Activated naive CD4-positive, alpha-beta T cell treated with Interleukin-2 at 50 U/mL for 16 hours (primary cell): ENCODE measurements around the gene FAM98C.
"Not testable (repeated sequence)": the region's sequence is repeated elsewhere in the genome, so short reads cannot be mapped to it uniquely, and the experiment has no call there.

Experiments used
- DNase-seq: peaks from one replicate; pipeline ENCODE4 v3.0.0-alpha.2; 2020

The FAM98C gene

GRCh38 chr19:38402967-38403674, at the start of gene FAM98C:
Gene FAM98C (plus strand): TSS chr19:38403093. CDS start chr19:38403154, 61 bp downstream.
- DNase-seq: peak; percentile 97

GRCh38 chr19:38355728-38356725, 46.9 kb upstream of the FAM98C start:
- no peak for DNase-seq

- no peak for DNase-seq
These were observed 44.8 kb upstream of the FAM98C start for GRCh38 chr19:38358071-38358470.

- no peak for DNase-seq
These were observed 43.5 kb upstream of the FAM98C start for GRCh38 chr19:38359242-38360021.

GRCh38 chr19:38360351-38360750, 42.5 kb upstream of the FAM98C start:
- DNase-seq: no peak

- DNase-seq: no peak
These were observed 41.9 kb upstream of the FAM98C start for GRCh38 chr19:38360839-38361631.

GRCh38 chr19:38361633-38362075, 41.2 kb upstream of the FAM98C start:
- peak; percentile 73 for DNase-seq

GRCh38 chr19:38362076-38362945, 40.6 kb upstream of the FAM98C start:
- peak; percentile 82 for DNase-seq

GRCh38 chr19:38362946-38363688, 39.8 kb upstream of the FAM98C start:
- not testable (repeated sequence) for DNase-seq

- no peak for DNase-seq
These were observed 35.9 kb upstream of the FAM98C start for GRCh38 chr19:38367041-38367440.

- no peak for DNase-seq
These were observed 33.3 kb upstream of the FAM98C start for GRCh38 chr19:38369584-38369983.

GRCh38 chr19:38370299-38370698, 32.6 kb upstream of the FAM98C start:
- no peak for DNase-seq

- no peak for DNase-seq
These were observed 31.8 kb upstream of the FAM98C start for GRCh38 chr19:38371081-38371480.

GRCh38 chr19:38373907-38374331, 29.0 kb upstream of the FAM98C start:
- no peak for DNase-seq

GRCh38 chr19:38374332-38375097, 28.4 kb upstream of the FAM98C start, which contains the start of gene PSMD8:
Gene PSMD8 (plus strand): TSS chr19:38374571. CDS start chr19:38374602, 31 bp downstream.
- DNase-seq: peak; percentile 98

- no peak for DNase-seq
These were observed 27.8 kb upstream of the FAM98C start for GRCh38 chr19:38375098-38375493.

GRCh38 chr19:38375748-38376147, 27.1 kb upstream of the FAM98C start:
- no peak for DNase-seq

GRCh38 chr19:38376576-38376975, 26.3 kb upstream of the FAM98C start:
- no peak for DNase-seq

- DNase-seq: no peak
These were observed 25.8 kb upstream of the FAM98C start for GRCh38 chr19:38377052-38377451.
